ENCODE data around the gene ZDHHC4. TPM values are rescaled to one million over a fixed set of nuclear protein-coding genes. Genes with fewer than 3 reads are reported as not detected.

The ZDHHC4 gene
- total RNA-seq, 1 donor from 2014 or later, result 86.5 TPM

DNA sequence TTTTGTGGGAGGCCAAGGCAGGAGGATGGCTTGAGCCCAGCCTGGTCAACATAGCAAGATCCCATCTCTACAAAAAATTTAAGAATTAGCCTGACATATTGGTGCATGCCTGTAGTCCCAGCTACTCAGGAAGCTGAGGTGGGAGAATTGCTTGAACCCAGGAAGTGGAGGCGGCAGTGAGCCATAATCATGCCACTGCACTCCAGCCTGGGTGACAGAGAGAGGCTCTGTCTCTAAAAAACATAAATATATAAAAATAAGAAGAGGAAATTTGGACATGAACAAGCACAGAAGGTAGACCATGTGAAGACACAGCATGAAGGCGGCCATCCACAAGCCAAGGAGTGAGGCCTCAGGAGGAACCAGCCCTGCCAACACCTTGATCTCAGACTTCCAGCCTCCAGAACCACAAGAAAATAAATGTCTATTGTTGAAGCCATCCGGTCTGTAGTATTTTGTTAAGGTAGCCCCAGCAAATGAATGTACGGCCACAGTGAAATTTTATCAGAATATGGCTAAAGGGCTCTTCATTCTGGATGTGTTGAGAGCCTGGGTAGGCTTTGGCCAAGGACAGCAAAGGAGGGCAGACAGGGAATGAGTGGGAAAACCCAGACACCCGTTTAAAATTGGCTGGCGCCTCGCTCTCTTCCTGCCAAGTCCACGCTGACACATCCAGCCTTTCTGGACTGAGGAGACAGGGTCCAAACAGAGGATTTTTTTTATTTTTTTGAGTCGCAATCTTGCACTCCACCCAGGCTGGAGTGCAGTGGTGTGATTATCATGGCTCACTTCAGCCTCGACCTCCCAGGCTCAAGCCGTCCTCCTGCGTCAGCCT lies 13.1 kb upstream of the ZDHHC4 start:
- Mint-ChIP-seq H3K4me3 (ENCODE audit: low read depth) (no peak overlapping the region), H3K4me1 (ENCODE audit: low read depth) (no peaks in the 10 kb centered on the region), H3K36me3 (ENCODE audit: insufficient read depth) (no peaks in the 10 kb centered on the region), H3K27ac (no peak overlapping the region), H3K27me3 (peaks cover 3% of the 10 kb centered on the region), H3K9me3 (ENCODE audit: low read depth) (no peaks in the 10 kb centered on the region)
- TF ChIP-seq, protein P1, sequence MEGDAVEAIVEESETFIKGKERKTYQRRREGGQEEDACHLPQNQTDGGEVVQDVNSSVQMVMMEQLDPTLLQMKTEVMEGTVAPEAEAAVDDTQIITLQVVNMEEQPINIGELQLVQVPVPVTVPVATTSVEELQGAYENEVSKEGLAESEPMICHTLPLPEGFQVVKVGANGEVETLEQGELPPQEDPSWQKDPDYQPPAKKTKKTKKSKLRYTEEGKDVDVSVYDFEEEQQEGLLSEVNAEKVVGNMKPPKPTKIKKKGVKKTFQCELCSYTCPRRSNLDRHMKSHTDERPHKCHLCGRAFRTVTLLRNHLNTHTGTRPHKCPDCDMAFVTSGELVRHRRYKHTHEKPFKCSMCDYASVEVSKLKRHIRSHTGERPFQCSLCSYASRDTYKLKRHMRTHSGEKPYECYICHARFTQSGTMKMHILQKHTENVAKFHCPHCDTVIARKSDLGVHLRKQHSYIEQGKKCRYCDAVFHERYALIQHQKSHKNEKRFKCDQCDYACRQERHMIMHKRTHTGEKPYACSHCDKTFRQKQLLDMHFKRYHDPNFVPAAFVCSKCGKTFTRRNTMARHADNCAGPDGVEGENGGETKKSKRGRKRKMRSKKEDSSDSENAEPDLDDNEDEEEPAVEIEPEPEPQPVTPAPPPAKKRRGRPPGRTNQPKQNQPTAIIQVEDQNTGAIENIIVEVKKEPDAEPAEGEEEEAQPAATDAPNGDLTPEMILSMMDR (IDR thresholded peaks at IDR 0.05; ENCODE audit: unreplicated experiment), result no peak
- DNase-seq (ENCODE audit: low spot score, unreplicated experiment), result no peak

DNA sequence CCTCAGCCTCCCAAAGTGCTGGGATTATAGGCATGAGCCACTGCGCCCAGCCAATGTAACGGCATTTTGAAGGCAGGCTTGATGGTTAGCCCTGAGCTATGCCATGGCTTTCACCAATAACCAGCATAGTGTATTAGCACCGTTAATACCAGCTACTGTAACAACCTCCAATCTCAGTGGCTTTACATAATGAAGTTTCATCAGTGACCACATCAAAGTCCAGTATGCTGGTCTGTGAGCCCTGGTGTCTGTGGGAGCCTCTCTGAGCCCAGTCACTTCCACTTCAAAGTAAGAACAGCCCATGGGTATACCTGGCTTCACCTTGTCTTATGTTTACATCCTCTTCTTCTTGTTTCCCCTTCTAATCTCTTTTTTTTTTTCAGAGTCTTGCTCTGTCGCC lies 11.6 kb upstream of the ZDHHC4 start:
- no peaks in the 10 kb centered on the region for H3K9me3 Mint-ChIP-seq (ENCODE audit: low read depth)
- TF ChIP-seq, protein P1 (IDR thresholded peaks at IDR 0.05; ENCODE audit: unreplicated experiment), result no peak
- H3K4me3 Mint-ChIP-seq (ENCODE audit: low read depth), result no peak overlapping the region
- DNase-seq (ENCODE audit: low spot score, unreplicated experiment), result no peak
- no peaks in the 10 kb centered on the region for H3K4me1 Mint-ChIP-seq (ENCODE audit: low read depth)
- no peaks in the 10 kb centered on the region for H3K36me3 Mint-ChIP-seq (ENCODE audit: insufficient read depth)
- H3K27me3 Mint-ChIP-seq, result no peaks in the 10 kb centered on the region
- no peak overlapping the region for H3K27ac Mint-ChIP-seq

DNA sequence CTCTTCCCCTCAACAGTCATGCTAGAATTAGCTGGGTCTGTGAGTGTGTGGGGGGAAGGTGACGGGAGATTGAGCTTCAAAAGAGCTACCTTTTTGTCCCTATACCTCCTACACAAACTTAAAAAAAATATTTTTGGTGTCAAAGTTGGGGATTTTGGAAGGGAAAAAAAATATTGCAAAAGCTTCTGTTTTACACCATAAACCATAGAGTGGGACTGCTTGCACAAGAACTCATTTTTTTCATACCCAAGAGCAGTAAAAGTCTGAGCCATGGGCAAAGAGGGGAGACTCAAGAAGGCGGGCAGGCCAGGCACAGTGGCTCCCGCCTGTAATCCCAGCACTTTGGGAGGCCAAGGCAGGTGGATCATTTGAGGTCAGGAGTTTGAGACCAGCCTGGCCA lies 9.4 kb upstream of the ZDHHC4 start:
- H3K36me3 Mint-ChIP-seq (ENCODE audit: insufficient read depth), result no peaks in the 10 kb centered on the region
- no peak for DNase-seq (ENCODE audit: low spot score, unreplicated experiment)
- peaks cover 3% of the 10 kb centered on the region for H3K27me3 Mint-ChIP-seq
- TF ChIP-seq, protein P1 (IDR thresholded peaks at IDR 0.05; ENCODE audit: unreplicated experiment), result no peak
- no peaks in the 10 kb centered on the region for H3K4me1 Mint-ChIP-seq (ENCODE audit: low read depth)
- no peaks in the 10 kb centered on the region for H3K9me3 Mint-ChIP-seq (ENCODE audit: low read depth)
- H3K27ac Mint-ChIP-seq, result no peak overlapping the region
- H3K4me3 Mint-ChIP-seq (ENCODE audit: low read depth), result no peak overlapping the region

DNA sequence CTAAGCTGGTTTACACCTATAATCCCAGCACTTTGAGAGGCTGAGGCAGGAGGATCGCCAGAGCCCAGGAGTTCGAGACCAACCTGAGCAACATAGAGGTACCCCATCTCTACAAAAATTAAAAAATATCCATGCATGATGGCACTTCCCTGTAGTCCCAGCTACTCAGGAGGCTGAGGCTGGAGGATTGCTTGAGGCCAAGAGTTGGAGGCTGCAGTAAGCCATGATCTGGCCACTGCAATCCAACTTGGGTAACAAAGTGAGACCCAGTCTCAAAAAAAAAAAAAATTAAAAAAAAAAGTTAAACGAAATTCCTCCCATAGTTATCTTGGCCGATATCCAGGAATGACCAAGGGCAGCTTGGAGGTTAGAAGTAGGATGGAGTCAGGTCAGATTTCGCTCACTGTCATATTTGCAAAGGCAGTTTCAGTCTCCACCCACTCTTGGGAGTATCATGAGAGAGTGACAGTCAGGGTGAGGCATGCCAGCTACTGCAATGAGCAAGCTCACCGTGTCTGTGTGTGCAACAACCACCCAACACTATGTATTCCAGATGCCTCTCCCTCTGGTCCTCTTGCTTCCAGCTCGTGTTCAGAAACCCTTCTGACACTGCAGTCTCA lies 6.0 kb upstream of the ZDHHC4 start:
- H3K27ac Mint-ChIP-seq, result no peak overlapping the region
- TF ChIP-seq, protein P1 (IDR thresholded peaks at IDR 0.05; ENCODE audit: unreplicated experiment), result no peak
- H3K9me3 Mint-ChIP-seq (ENCODE audit: low read depth), result no peaks in the 10 kb centered on the region
- no peak overlapping the region for H3K4me3 Mint-ChIP-seq (ENCODE audit: low read depth)
- H3K4me1 Mint-ChIP-seq (ENCODE audit: low read depth), result no peaks in the 10 kb centered on the region
- peaks cover 3% of the 10 kb centered on the region for H3K27me3 Mint-ChIP-seq
- no peaks in the 10 kb centered on the region for H3K36me3 Mint-ChIP-seq (ENCODE audit: insufficient read depth)
- no peak for DNase-seq (ENCODE audit: low spot score, unreplicated experiment)

DNA sequence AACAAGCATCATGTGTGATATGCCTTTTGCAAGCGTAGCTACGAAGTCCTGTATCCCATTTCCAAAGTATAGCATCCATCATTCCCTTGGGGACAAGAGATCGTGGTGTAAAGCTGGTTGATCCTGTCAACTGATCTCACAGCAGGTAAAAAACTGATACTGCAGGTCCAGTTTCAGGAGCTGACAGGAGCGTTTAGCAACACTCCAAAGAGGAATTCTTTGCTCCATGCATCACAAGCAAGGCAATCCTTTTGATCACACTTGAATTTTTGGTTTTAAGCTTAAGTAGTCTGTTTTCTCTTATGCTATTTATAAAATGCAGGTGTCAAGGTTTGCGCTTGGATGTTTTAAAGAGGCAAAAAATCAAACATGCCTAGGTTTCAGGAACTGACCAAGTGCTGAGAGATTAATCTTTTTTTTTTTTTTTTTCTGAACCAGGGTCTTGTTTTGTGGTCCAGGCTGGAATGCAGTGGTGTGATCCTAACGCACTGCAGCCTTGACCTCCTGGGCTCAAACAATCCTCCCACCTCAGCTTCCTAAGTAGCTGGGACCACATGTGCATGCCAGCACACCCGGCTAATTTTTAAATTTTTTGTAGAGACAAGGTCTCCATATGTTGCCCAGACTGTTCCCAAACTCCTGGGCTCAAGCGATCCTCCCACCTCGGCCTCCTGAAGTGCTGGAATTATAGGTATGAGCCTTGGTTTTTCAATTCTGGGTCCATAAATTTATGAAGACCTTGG lies 1.8 kb upstream of the ZDHHC4 start:
- Mint-ChIP-seq H3K36me3 (ENCODE audit: insufficient read depth) (peaks cover 4% of the 10 kb centered on the region), H3K4me1 (ENCODE audit: low read depth) (peaks cover 13% of the 10 kb centered on the region), H3K4me3 (ENCODE audit: low read depth) (peak overlapping the region; percentile 33), H3K9me3 (ENCODE audit: low read depth) (no peaks in the 10 kb centered on the region), H3K27me3 (peaks cover 3% of the 10 kb centered on the region), H3K27ac (no peak overlapping the region)
- DNase-seq (ENCODE audit: low spot score, unreplicated experiment), result no peak
- TF ChIP-seq, protein P1 (IDR thresholded peaks at IDR 0.05; ENCODE audit: unreplicated experiment), result no peak
